Thoracic aorta (tissue), 2 donors: Measurements from ENCODE around the gene FMNL2. TPM values are rescaled to one million over a fixed set of nuclear protein-coding genes. Genes with fewer than 3 reads are reported as not detected.

Experiments used
- ATAC-seq: fragments of 150-250 bp; one replicate; pipeline ENCODE4 v1.8.0; 2017; ENCODE audit warnings: low read depth; ENCODE audit not compliant: insufficient number of reproducible peaks, low FRiP score
- DNase-seq: peaks from one replicate; pipeline ENCODE4 v3.0.0-alpha.2; 2020; ENCODE audit warnings: low spot score
- H3K27ac ChIP-seq, 2 donors: fragments of 200-600 bp; sonication (generic); 1 replicate in 1 of 2; 2 replicates in 1 of 2; pipeline ENCODE4 v1.5.1; 2016; ENCODE audit warnings: mild to moderate bottlenecking in 2 of 2, moderate library complexity in 2 of 2
- H3K27me3 ChIP-seq: fragments of 200-600 bp; sonication (generic); replicated peaks from 2 replicates; pipeline ENCODE4 v1.6.0; 2016; ENCODE audit warnings: mild to moderate bottlenecking; ENCODE audit not compliant: insufficient read depth
- H3K36me3 ChIP-seq: fragments of 200-600 bp; sonication (generic); one replicate; pipeline ENCODE4 v1.5.1; 2016
- H3K4me1 ChIP-seq, 2 donors: fragments of 200-600 bp; sonication (generic); 1 replicate in 1 of 2; 2 replicates in 1 of 2; pipeline versions ENCODE4 v1.5.1 to v1.6.0; 2016; ENCODE audit warnings: low read depth in 2 of 2, mild to moderate bottlenecking in 1 of 2; ENCODE audit not compliant: control insufficient read depth in 1 of 2
- H3K4me3 ChIP-seq: fragments of 200-600 bp; sonication (generic); 2 replicates; pipeline ENCODE4 v1.5.1; 2016; ENCODE audit warnings: mild to moderate bottlenecking
- H3K9me3 ChIP-seq: fragments of 200-600 bp; sonication (generic); 2 replicates; pipeline ENCODE4 v1.5.1; 2016
- total RNA-seq, 2 donors: library from RNA; depleted of rRNA; stranded (reverse); fragments of >200 nt; gene quantifications; one replicate each; pipeline versions ENCODE4 v1.1.0 to v1.2.3, GENCODE V29; 2016
- TF ChIP-seq, protein P1 (sequence below): fragments of 200-600 bp; sonication (generic); IDR thresholded peaks from one replicate; pipeline ENCODE4 v1.5.1; 2019; ENCODE audit warnings: antibody characterized with exemption

Gene FMNL2
- total RNA-seq, 2 donors from 2014 or later: 30.6 to 87.0 TPM

GRCh38 chr2:152647552-152647951 lies 312.6 kb downstream of the FMNL2 start:
- Histone ChIP-seq H3K9me3 (no peaks in the 10 kb centered on the region), H3K4me3 (no peak overlapping the region), H3K4me1 (peaks cover 7 to 23% of the 10 kb centered on the region in 2 donors), H3K27me3 (no peaks in the 10 kb centered on the region), H3K27ac (peak overlapping the region in 1 of 2 donors; percentile 61), H3K36me3 (peaks cover 3% of the 10 kb centered on the region)
- TF ChIP-seq, protein P1, sequence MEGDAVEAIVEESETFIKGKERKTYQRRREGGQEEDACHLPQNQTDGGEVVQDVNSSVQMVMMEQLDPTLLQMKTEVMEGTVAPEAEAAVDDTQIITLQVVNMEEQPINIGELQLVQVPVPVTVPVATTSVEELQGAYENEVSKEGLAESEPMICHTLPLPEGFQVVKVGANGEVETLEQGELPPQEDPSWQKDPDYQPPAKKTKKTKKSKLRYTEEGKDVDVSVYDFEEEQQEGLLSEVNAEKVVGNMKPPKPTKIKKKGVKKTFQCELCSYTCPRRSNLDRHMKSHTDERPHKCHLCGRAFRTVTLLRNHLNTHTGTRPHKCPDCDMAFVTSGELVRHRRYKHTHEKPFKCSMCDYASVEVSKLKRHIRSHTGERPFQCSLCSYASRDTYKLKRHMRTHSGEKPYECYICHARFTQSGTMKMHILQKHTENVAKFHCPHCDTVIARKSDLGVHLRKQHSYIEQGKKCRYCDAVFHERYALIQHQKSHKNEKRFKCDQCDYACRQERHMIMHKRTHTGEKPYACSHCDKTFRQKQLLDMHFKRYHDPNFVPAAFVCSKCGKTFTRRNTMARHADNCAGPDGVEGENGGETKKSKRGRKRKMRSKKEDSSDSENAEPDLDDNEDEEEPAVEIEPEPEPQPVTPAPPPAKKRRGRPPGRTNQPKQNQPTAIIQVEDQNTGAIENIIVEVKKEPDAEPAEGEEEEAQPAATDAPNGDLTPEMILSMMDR: no peak
- ATAC-seq: no peak
- DNase-seq: no peak

- peaks cover 2% of the 10 kb centered on the region for H3K36me3 ChIP-seq
- ATAC-seq (no peak), DNase-seq (no peak)
- peaks cover 7 to 23% of the 10 kb centered on the region in 2 donors for H3K4me1 ChIP-seq
- no peaks in the 10 kb centered on the region for H3K9me3 ChIP-seq
- no peaks in the 10 kb centered on the region for H3K27me3 ChIP-seq
- H3K4me3 ChIP-seq: no peak overlapping the region
- H3K27ac ChIP-seq: no peak overlapping the region
- TF ChIP-seq, protein P1: peak; percentile 12
Measured at GRCh38 chr2:152648336-152648735, 313.4 kb downstream of the FMNL2 start.

DNA sequence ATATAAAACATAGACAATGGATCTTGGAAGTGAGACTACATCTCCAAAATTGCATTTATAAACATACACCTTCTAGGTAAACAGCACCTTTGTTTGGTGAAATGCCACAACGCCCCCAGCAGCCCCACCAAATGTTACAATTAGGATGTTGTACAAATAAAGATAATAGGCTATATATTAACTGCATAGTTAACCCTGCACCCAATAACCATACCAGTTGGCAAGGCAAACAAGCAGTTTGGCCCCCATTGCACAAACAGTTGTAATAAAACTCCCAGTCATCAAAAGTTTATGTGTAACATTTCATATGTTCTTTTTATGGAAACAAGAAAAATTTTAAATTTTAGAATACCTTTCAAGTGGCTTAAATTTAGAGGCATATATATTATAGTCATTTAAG lies 315.0 kb downstream of the FMNL2 start:
- H3K4me1 ChIP-seq: peaks cover 7 to 23% of the 10 kb centered on the region in 2 donors
- TF ChIP-seq, protein P1: no peak
- peaks cover 6% of the 10 kb centered on the region for H3K36me3 ChIP-seq
- no peak overlapping the region for H3K27ac ChIP-seq
- DNase-seq: no peak
- H3K4me3 ChIP-seq: no peak overlapping the region
- ATAC-seq: no peak
- no peaks in the 10 kb centered on the region for H3K9me3 ChIP-seq
- H3K27me3 ChIP-seq: no peaks in the 10 kb centered on the region

DNA sequence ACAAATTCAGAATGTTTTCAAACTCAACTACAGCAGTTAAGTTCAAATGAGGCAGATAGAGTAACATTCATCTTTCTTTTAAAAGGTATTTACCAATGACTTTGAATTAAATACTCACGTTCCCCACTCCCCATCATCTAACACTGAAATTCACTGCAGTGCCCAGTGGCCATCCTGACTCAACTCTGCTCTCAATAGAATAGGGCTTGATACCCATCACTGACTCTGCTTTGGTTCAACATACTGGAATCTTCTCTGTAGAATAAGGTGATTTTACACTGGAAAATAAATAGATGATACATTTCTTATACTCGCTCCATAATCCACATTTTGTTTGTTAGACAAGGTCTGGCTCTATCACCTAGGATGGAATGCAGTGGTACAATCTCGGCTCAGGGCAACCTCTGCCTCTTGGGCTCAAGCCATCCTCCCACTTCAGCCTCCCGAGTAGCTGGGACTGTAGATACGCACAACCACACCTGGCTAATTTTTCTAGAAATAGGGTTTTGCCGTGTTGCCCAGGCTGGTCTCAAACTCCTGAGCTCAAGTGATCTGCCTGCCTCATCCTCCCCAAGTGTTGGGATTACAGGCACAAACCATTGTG lies 315.9 kb downstream of the FMNL2 start:
- Histone ChIP-seq H3K4me3 (no peak overlapping the region), H3K27ac (no peak overlapping the region), H3K9me3 (no peaks in the 10 kb centered on the region), H3K36me3 (peaks cover 9% of the 10 kb centered on the region), H3K27me3 (no peaks in the 10 kb centered on the region), H3K4me1 (peaks cover 7 to 23% of the 10 kb centered on the region in 2 donors)
- TF ChIP-seq, protein P1: no peak
- DNase-seq (no peak), ATAC-seq (no peak)

GRCh38 chr2:152651834-152652233 lies 316.9 kb downstream of the FMNL2 start:
- DNase-seq: no peak
- H3K27ac ChIP-seq: no peak overlapping the region
- H3K4me1 ChIP-seq: peaks cover 5 to 15% of the 10 kb centered on the region in 2 donors
- peaks cover 13% of the 10 kb centered on the region for H3K36me3 ChIP-seq
- TF ChIP-seq, protein P1: no peak
- ATAC-seq: no peak
- H3K27me3 ChIP-seq: no peaks in the 10 kb centered on the region
- H3K4me3 ChIP-seq: no peak overlapping the region
- H3K9me3 ChIP-seq: no peaks in the 10 kb centered on the region
